Astrocyte (in vitro differentiated cells and primary cell): ENCODE results near the gene KCNK5.

ENCODE experiments used
- EZH2 ChIP-seq: IDR thresholded peaks from 2 replicates; pipeline ENCODE4 v1.6.1; 2012; ENCODE audit warnings: mild to moderate bottlenecking, low read length, inconsistent platforms; ENCODE audit not compliant: insufficient read depth
- TF ChIP-seq, protein P1 (sequence below): IDR thresholded peaks from 2 replicates; pipeline ENCODE4 v1.5.1; 2011; ENCODE audit warnings: low read depth, mild to moderate bottlenecking, inconsistent platforms, low read length, moderate library complexity; ENCODE audit not compliant: insufficient read depth

DNA sequence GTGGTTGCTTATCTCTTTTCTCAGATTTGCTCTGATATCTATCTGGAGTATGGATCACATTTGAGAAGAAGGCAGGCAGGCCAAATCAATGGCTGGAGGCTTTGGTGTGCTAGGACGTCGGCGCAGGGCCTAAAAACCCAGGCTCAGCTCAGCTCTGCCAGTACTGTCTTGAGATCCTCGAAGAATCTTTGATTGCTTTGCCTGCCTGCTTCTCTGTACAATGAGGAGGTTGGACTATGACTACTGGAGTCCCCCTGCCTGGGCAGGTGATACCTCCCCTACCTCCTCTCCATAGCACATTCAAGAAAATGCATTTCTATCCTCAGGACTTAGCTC lies 25.1 kb downstream of the KCNK5 start:
- TF ChIP-seq, protein P1, sequence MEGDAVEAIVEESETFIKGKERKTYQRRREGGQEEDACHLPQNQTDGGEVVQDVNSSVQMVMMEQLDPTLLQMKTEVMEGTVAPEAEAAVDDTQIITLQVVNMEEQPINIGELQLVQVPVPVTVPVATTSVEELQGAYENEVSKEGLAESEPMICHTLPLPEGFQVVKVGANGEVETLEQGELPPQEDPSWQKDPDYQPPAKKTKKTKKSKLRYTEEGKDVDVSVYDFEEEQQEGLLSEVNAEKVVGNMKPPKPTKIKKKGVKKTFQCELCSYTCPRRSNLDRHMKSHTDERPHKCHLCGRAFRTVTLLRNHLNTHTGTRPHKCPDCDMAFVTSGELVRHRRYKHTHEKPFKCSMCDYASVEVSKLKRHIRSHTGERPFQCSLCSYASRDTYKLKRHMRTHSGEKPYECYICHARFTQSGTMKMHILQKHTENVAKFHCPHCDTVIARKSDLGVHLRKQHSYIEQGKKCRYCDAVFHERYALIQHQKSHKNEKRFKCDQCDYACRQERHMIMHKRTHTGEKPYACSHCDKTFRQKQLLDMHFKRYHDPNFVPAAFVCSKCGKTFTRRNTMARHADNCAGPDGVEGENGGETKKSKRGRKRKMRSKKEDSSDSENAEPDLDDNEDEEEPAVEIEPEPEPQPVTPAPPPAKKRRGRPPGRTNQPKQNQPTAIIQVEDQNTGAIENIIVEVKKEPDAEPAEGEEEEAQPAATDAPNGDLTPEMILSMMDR = no peak
- TF ChIP-seq EZH2 = no peak
